ENCODE measurements around the gene RIPPLY3.
A peak's percentile ranks its signal among the peaks of the same experiment; 100 is the strongest.
"Not testable (repeated sequence)": the region's sequence is repeated elsewhere in the genome, so short reads cannot be mapped to it uniquely, and the experiment has no call there.

Gene RIPPLY3

GRCh38 chr21:36990508-36991205, 15.8 kb upstream of the RIPPLY3 start:
- Histone ChIP-seq H3K4me1 (peaks cover 13% of the 10 kb centered on the region), H3K27me3 (ENCODE audit: low read depth) (no peaks in the 10 kb centered on the region), H3K36me3 (replicated peaks) (no peaks in the 10 kb centered on the region), H3K4me3 (peak overlapping the region; percentile 55), H3K9me3 (no peaks in the 10 kb centered on the region)
- in situ Hi-C loops (cut with MboI; ENCODE audit: low sequenced_read_pairs), result no loop called here
- no peak for DNase-seq (ENCODE audit: low spot score in 2 of 2)

- in situ Hi-C loops (cut with MboI; ENCODE audit: low sequenced_read_pairs), result no loop called here
- no peaks in the 10 kb centered on the region for H3K9me3 ChIP-seq
- no peak for DNase-seq (ENCODE audit: low spot score in 2 of 2)
- peaks cover 13% of the 10 kb centered on the region for H3K4me1 ChIP-seq
- no peak overlapping the region for H3K4me3 ChIP-seq
- no peaks in the 10 kb centered on the region for H3K36me3 ChIP-seq (replicated peaks)
- no peaks in the 10 kb centered on the region for H3K27me3 ChIP-seq (ENCODE audit: low read depth)
These were observed 13.8 kb upstream of the RIPPLY3 start for GRCh38 chr21:36992671-36993070.

DNA sequence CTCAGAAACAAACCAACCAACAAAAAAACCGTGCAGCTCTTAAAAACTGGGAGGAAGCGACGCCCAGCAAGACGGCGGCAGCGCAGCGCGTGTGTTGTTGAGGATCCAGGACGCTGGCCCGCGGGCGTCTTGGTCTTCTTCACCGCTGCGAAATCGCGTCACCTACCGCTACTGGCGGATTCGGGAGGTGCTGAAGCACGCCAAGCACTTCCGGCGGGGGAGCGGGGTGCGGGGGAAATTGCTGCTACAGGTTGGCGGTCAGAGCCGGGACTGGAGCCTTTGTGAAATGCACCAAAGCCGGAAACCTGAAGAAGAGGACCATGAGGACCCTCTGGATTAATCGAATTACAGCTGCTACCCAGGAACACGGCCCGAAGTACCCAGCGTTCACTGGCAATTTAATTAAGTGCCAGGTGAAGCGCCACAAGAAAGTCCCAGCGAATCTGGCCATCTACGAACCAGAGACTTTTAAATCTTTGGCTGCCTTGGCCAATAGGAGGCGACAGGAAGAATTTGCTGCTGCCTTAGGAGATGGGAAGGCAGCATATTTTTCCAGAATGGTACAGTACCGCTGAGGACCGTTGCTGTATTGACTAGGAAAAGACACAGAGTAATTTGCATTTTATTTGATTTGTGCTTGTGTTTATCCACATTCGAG, 11.9 kb upstream of the RIPPLY3 start:
- H3K4me3 ChIP-seq, result no peak overlapping the region
- H3K9me3 ChIP-seq, result no peaks in the 10 kb centered on the region
- DNase-seq (ENCODE audit: low spot score in 2 of 2), result no peak

DNA sequence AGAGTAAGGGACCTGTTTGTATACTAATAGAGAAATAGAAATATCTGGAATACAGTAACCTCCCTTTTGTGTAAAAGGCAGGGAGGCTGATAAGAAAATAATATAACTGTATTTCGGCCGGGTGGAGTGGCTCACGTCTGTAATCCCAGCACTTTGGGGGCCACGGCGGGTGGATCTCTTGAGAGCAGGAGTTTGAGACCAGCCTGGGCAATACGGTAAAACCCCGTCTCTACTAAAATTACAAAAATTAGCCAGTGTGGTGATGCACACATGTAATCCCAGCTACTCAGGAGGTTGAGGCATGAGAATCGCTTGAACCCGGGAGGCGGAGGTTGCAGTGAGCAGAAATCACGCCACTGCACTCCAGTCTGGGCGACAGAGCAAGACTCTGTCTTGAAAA, 11.2 kb upstream of the RIPPLY3 start:
- H3K36me3 ChIP-seq (replicated peaks); in situ Hi-C loops (cut with MboI; ENCODE audit: low sequenced_read_pairs); H3K9me3 ChIP-seq; H3K4me1 ChIP-seq; DNase-seq (ENCODE audit: low spot score in 2 of 2); H3K4me3 ChIP-seq; H3K27me3 ChIP-seq (ENCODE audit: low read depth): not testable (repeated sequence)

More for the DNA sequence above, 11.9 kb upstream of the RIPPLY3 start:
- no peaks in the 10 kb centered on the region for H3K27me3 ChIP-seq (ENCODE audit: low read depth)
- in situ Hi-C loops (cut with MboI; ENCODE audit: low sequenced_read_pairs), result no loop called here
- H3K4me1 ChIP-seq, result peaks cover 10% of the 10 kb centered on the region
- H3K36me3 ChIP-seq (replicated peaks), result no peaks in the 10 kb centered on the region

DNA sequence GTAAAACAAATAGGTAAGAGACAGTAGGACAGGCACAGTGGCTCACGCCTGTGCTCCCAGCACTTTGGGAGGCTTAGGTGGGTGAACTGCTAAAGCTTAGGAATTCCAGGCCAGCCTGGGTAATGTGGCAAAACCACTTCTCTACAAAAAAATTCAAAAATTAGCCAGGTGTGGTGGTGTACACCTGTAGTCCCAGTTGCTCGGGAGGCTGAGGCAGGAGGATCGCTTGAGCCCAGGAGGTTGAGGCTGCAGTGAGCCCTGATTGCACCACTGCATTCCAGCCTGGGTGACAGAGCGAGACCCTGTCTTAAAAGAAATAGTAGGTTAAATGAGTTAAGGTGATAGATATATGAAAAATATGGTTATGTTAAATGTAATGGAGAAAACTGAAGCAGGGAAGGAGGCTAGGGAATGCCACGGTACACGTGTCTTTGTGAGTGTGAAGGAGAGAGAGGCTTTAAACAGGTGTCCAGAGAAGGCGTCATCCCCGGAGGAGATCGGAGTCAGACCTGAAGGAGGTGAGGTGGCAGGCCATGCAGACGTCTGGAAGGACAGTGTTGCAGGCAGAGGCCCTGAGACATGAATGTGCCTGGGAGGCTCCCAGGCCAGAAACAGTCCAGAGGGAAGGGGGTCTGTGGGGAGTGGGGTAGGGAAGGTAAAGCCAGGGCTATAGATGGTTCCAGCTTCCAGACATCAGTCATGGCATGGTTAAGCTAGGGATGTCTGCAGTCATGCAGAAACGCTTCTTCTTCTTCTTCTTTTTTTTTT, 7.2 kb upstream of the RIPPLY3 start:
- no peak for DNase-seq (ENCODE audit: low spot score in 2 of 2)
- Histone ChIP-seq H3K9me3 (no peaks in the 10 kb centered on the region), H3K27me3 (ENCODE audit: low read depth) (no peaks in the 10 kb centered on the region), H3K4me3 (no peak overlapping the region), H3K36me3 (replicated peaks) (no peaks in the 10 kb centered on the region), H3K4me1 (no peaks in the 10 kb centered on the region)
- in situ Hi-C loops (cut with MboI; ENCODE audit: low sequenced_read_pairs), result no loop called here

DNA sequence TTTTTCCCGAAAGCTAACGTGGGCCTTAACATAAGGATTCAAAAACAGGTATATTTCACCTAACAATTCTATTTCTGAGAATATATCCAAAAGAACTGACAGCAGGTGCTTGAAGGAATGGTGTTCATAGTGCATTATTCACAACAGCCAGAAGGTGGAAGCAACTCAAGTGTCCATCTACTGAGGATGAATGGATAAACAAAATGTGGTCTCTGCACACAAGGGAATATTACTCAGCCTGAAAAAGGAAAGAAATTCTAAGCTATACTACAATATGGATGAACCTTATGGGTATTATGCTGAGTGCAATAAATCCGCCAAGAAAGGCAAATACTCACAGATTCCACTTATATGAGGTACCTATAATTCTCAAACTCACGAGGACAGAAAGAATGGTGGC, 6.1 kb upstream of the RIPPLY3 start:
- Histone ChIP-seq H3K4me3 (no peak overlapping the region), H3K36me3 (replicated peaks) (no peaks in the 10 kb centered on the region), H3K9me3 (no peaks in the 10 kb centered on the region), H3K27me3 (ENCODE audit: low read depth) (no peaks in the 10 kb centered on the region), H3K4me1 (no peaks in the 10 kb centered on the region)
- no peak for DNase-seq (ENCODE audit: low spot score in 2 of 2)
- in situ Hi-C loops (cut with MboI; ENCODE audit: low sequenced_read_pairs), result no loop called here

GRCh38 chr21:37001441-37001840, 5.1 kb upstream of the RIPPLY3 start:
- no peak for DNase-seq (ENCODE audit: low spot score in 2 of 2)
- Histone ChIP-seq H3K27me3 (ENCODE audit: low read depth) (no peaks in the 10 kb centered on the region), H3K36me3 (replicated peaks) (no peaks in the 10 kb centered on the region), H3K4me3 (no peak overlapping the region), H3K9me3 (no peaks in the 10 kb centered on the region), H3K4me1 (no peaks in the 10 kb centered on the region)
- in situ Hi-C loops (cut with MboI; ENCODE audit: low sequenced_read_pairs), result no loop called here

DNA sequence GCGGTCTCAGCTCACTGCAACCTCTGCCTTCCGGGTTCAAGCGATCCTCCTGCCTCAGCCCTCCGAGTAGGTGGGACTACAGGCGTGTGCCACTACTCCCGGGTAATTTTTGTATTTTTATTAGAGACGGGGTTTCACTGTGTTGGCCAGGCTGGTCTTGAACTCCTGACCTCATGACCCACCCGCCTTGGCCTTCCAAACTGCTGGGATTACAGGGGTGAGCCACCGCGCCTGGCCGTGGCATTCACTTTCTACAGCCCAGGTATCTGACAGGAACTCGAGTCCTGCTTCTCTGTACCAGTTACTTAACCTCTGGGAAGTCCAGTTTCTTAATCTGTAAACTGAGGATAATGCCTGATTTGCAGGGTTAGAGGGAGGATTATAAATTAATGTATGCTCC, 3.7 kb upstream of the RIPPLY3 start:
- H3K4me3 ChIP-seq; DNase-seq (ENCODE audit: low spot score in 2 of 2); H3K27me3 ChIP-seq (ENCODE audit: low read depth); in situ Hi-C loops (cut with MboI; ENCODE audit: low sequenced_read_pairs); H3K36me3 ChIP-seq (replicated peaks); H3K9me3 ChIP-seq; H3K4me1 ChIP-seq: not testable (repeated sequence)

DNA sequence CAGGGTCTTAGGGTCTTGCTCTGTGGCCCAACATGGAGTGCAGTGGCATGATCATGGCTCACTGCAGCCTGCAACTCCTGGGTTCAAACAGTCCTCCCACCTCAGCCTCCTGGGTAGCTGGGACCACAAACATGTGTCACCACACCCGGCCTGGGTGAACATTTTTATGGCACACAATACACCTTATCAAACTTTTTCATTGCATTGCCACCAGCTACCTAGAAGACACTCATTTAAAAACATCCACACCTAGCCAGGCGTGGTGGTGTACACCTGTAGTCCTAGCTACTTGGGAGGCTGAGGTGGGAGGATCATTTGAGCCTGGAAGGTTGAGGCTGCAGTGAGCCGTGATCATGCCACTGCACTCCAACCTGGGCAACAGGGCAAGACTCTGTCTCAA, 2.6 kb upstream of the RIPPLY3 start:
- H3K36me3 ChIP-seq (replicated peaks); H3K4me3 ChIP-seq; DNase-seq (ENCODE audit: low spot score in 2 of 2); in situ Hi-C loops (cut with MboI; ENCODE audit: low sequenced_read_pairs); H3K27me3 ChIP-seq (ENCODE audit: low read depth); H3K4me1 ChIP-seq; H3K9me3 ChIP-seq: not testable (repeated sequence)

DNA sequence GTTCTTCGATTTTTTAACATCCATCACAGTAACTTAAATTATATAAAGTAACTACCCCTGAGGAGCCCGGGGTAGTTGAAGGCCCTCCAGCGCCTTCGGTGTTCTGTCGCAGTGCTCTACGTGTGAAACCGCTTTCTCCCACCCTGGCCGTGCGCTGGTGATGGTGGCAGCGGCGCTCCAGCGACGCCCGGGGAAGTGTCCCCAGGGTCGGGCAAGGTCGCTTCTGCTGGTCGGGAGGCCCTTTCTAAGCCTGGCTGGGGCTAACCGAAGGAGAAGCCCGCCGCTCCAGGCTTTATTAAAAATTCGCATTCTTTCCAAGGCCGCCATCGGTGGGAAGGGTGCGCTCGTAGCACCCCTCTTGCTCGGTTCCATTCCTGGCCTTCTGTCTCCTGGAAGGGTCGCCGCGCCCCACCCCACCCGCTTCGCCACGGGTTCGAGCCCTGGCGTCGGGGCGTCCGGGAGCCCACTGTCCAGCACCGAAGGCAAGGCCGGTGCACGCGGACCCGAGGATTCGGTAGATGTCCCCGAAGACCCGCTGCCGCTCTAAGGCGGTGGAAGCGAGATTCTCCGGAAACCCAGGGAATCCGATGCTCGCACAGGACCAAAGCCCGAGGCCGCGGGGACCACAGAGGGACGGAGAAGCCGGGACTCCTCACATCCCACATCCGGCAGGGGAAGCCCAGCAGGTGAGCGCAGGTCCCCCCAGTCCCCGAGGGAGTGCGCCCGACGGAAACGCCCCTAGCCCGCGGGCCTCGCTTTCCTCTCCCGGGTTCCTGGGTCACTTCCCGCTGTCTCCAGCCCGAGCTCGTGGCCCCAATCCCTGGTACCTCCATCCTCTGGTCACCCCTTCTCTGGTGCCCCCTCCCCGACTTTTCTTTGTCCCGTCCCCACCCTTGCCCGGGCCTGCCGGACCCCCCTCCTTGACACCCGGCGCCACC, 685 bp upstream of the RIPPLY3 start:
- no peak for DNase-seq (ENCODE audit: low spot score in 2 of 2)
- no peaks in the 10 kb centered on the region for H3K36me3 ChIP-seq (replicated peaks)
- peaks cover 4% of the 10 kb centered on the region for H3K4me1 ChIP-seq
- in situ Hi-C loops (cut with MboI; ENCODE audit: low sequenced_read_pairs), result no loop called here
- H3K27me3 ChIP-seq (ENCODE audit: low read depth), result no peaks in the 10 kb centered on the region
- H3K4me3 ChIP-seq, result no peak overlapping the region
- H3K9me3 ChIP-seq, result no peaks in the 10 kb centered on the region

DNA sequence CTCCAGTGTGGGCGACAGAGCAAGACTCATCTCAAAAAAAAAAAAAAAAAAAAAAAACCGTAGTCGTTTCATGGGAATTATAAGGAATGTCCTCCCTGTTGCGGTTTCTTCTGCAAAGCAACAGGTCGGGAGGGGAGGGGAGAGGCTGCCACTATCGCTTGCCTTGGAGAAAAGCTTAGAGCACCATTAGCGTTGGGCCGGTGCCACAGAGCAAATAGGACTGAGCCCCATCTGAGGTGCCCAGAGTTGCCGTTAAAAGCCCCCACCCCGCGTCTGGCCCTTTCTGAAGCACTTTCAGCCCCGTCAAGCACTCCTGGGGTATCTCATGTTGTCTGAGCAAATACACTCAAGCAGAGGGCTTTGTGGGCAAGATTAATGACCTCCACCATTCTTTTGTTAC, 2.2 kb downstream of the RIPPLY3 start:
- in situ Hi-C loops (cut with MboI; ENCODE audit: low sequenced_read_pairs), result no loop called here
- Histone ChIP-seq H3K4me1 (peaks cover 4% of the 10 kb centered on the region), H3K27me3 (ENCODE audit: low read depth) (no peaks in the 10 kb centered on the region), H3K4me3 (no peak overlapping the region), H3K36me3 (replicated peaks) (no peaks in the 10 kb centered on the region), H3K9me3 (no peaks in the 10 kb centered on the region)
- no peak for DNase-seq (ENCODE audit: low spot score in 2 of 2)

DNA sequence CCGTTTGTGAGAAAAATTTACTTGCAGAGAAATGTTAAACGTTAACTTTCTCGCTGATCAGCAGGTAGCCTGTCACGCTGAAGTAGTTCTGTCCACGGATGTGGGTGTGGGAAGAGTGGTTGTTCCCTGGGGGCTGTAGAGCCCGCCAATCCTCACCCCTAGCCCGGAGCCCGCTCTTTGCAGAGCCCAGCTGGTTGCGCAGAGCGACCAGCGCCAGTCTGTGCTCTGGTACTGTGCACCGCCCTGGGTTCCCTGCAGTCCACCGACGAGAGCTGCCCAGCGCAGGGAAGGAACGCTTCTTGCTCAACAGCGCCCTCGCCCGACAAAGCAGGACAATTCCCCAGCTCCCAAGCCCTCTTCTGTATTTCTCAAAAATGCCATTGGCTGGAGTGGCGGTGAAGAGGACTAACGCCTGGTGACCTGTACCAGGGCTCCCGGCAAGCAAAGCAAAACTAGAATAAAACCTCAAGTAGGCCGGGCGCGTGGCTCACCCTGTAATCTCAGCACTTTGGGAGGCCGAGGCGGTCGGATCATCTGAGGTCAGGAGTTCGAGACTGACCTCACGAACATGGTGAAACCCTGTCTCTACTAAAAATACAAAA, 3.3 kb downstream of the RIPPLY3 start:
- Histone ChIP-seq H3K4me1 (peaks cover 4% of the 10 kb centered on the region), H3K27me3 (ENCODE audit: low read depth) (no peaks in the 10 kb centered on the region), H3K4me3 (peak overlapping the region; percentile 19), H3K36me3 (replicated peaks) (no peaks in the 10 kb centered on the region), H3K9me3 (no peaks in the 10 kb centered on the region)
- in situ Hi-C loops (cut with MboI; ENCODE audit: low sequenced_read_pairs), result no loop called here
- DNase-seq (ENCODE audit: low spot score in 2 of 2), result peak; percentile 81 to 94

DNA sequence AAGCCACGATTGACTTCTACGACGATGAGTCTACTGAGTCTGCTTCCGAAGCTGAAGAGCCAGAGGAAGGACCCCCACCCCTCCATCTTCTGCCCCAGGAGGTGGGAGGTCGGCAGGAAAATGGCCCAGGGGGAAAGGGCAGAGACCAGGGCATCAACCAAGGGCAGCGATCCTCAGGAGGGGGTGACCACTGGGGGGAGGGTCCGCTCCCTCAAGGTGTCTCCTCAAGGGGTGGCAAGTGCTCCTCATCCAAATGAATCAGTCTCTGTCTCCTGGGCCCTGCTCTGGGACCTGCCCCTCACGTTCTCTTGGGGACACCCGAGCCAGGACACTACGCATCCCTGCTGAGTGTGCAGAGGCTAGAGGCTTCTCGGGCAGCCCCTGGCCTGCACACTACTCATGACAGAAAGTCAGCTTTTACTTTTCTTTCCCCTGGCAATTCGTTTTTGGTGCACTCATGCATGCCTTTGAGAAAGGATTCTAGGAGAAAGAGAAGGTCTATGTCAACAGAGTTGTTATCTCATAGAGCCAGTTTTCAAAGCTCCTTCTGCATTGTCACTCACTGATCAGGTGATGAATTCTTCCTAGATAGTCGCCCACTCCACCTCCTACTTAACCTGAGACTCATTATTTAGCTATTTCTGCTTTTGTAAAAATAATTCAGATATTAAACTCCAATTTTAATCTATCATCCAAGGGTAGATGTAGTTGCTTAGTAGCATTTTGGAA, 11.6 kb downstream of the RIPPLY3 start:
- in situ Hi-C loops (cut with MboI; ENCODE audit: low sequenced_read_pairs), result no loop called here
- no peaks in the 10 kb centered on the region for H3K36me3 ChIP-seq (replicated peaks)
- no peak for DNase-seq (ENCODE audit: low spot score in 2 of 2)
- H3K27me3 ChIP-seq (ENCODE audit: low read depth), result no peaks in the 10 kb centered on the region
- no peak overlapping the region for H3K4me3 ChIP-seq
- no peaks in the 10 kb centered on the region for H3K4me1 ChIP-seq
- no peaks in the 10 kb centered on the region for H3K9me3 ChIP-seq

Measured in HAP-1 (cell line).